Fibroblast of lung (primary cell): Measurements from ENCODE around the gene RAC3. TPM values are rescaled to one million over a fixed set of nuclear protein-coding genes. Genes with fewer than 3 reads are reported as not detected.

ENCODE experiments used
- DNase-seq, 2 donors: peaks; one replicate each; pipeline versions ENCODE4 v3.0.0 to v3.0.0-alpha.2; 2010; ENCODE audit warnings: low read depth in 2 of 2
- H2AFZ ChIP-seq: 2 replicates; pipeline ENCODE4 v1.5.1; 2012; ENCODE audit warnings: low read length, control low read depth, inconsistent platforms
- H3K27ac ChIP-seq: 2 replicates; pipeline ENCODE4 v1.5.1; 2011; ENCODE audit warnings: low read length, control low read depth; ENCODE audit not compliant: insufficient read depth
- H3K27me3 ChIP-seq: 2 replicates; pipeline ENCODE4 v1.5.1; 2011; ENCODE audit warnings: mild to moderate bottlenecking, low read length; ENCODE audit not compliant: control insufficient read depth, insufficient read depth
- H3K36me3 ChIP-seq: 2 replicates; pipeline ENCODE4 v1.5.1; 2011; ENCODE audit warnings: low read length; ENCODE audit not compliant: control insufficient read depth, insufficient read depth
- H3K4me1 ChIP-seq: 2 replicates; pipeline ENCODE4 v1.5.1; 2011; ENCODE audit warnings: low read length; ENCODE audit not compliant: control insufficient read depth, insufficient read depth; ENCODE audit errors: extremely low read depth
- H3K4me2 ChIP-seq: 2 replicates; pipeline ENCODE4 v1.5.1; 2011; ENCODE audit warnings: low read length, control low read depth; ENCODE audit not compliant: insufficient read depth; ENCODE audit errors: extremely low read depth
- H3K4me3 ChIP-seq, 4 experiments: fragments of 200-600 bp in 1 of 4; sonication (generic) in 1 of 4; replicated peaks in 1 of 4; 2 replicates each; pipeline ENCODE4 v1.5.1; 2011 to 2016; ENCODE audit warnings: low read length in 4 of 4, low read depth in 3 of 4, mild to moderate bottlenecking in 3 of 4, control low read depth in 2 of 4, inconsistent platforms in 1 of 4, mixed read lengths in 1 of 4; ENCODE audit not compliant: insufficient read depth in 1 of 4; ENCODE audit errors: control extremely low read depth in 1 of 4
- H3K79me2 ChIP-seq: 2 replicates; pipeline ENCODE4 v1.5.1; 2012; ENCODE audit warnings: mild to moderate bottlenecking, low read length, inconsistent platforms; ENCODE audit not compliant: control insufficient read depth, insufficient read depth
- H3K9ac ChIP-seq: 2 replicates; pipeline ENCODE4 v1.5.1; 2011; ENCODE audit warnings: mild to moderate bottlenecking, low read length, control low read depth; ENCODE audit not compliant: insufficient read depth
- H3K9me3 ChIP-seq: 2 replicates; pipeline ENCODE4 v1.5.1; 2012; ENCODE audit warnings: low read depth, low read length; ENCODE audit not compliant: control insufficient read depth, insufficient read depth
- H4K20me1 ChIP-seq: 2 replicates; pipeline ENCODE4 v1.5.1; 2011; ENCODE audit warnings: low read length; ENCODE audit not compliant: control insufficient read depth, insufficient read depth; ENCODE audit errors: extremely low read depth
- CTCF ChIP-seq, 2 donors: IDR thresholded peaks in 1 of 2; conservative IDR thresholded peaks in 1 of 2; 1 replicate in 1 of 2; 2 replicates in 1 of 2; pipeline ENCODE4 v1.5.1; 2011 to 2012; ENCODE audit warnings: low read length in 2 of 2, control low read depth in 1 of 2, inconsistent platforms in 1 of 2, low read depth in 1 of 2, mild to moderate bottlenecking in 1 of 2
- EZH2 ChIP-seq: IDR thresholded peaks from 2 replicates; pipeline ENCODE4 v1.5.1; 2012; ENCODE audit warnings: low read length, control low read depth, mild to moderate bottlenecking; ENCODE audit errors: missing control alignments
- polyA plus RNA-seq, 2 donors: library from polyadenylated mRNA; depleted of rRNA in 1 of 2; stranded (reverse) in 1 of 2; unstranded in 1 of 2; fragments of >200 nt; gene quantifications; 2 replicates each; pipeline ENCODE4 v1.2.1, GENCODE V29; 2011 to 2012; ENCODE audit warnings: missing spikeins in 1 of 2
- total RNA-seq: library from RNA; depleted of rRNA; stranded (reverse); fragments of >200 nt; gene quantifications from 2 replicates; pipeline ENCODE4 v1.2.1, GENCODE V29; 2014

The RAC3 gene
- total and polyA plus RNA-seq, 2 donors (not counting 1 experiment from before 2014, with no cell fraction given), result 4.3 to 6.6 TPM

- no peak overlapping the region for H3K27ac ChIP-seq
- no peak for DNase-seq
- H3K36me3 ChIP-seq, result peaks cover 2% of the 10 kb centered on the region
- no peak overlapping the region for H3K9ac ChIP-seq
- H3K4me3 ChIP-seq, result no peak overlapping the region
- H3K4me1 ChIP-seq, result peaks cover 15% of the 10 kb centered on the region
- H3K9me3 ChIP-seq, result no peaks in the 10 kb centered on the region
- H3K4me2 ChIP-seq, result no peak overlapping the region
- H2AFZ ChIP-seq, result no peak overlapping the region
- H3K79me2 ChIP-seq, result no peaks in the 10 kb centered on the region
- H4K20me1 ChIP-seq, result no peaks in the 10 kb centered on the region
- H3K27me3 ChIP-seq, result no peaks in the 10 kb centered on the region
- TF ChIP-seq CTCF (conservative IDR thresholded peaks at IDR 0.05 in 1 of 2, IDR thresholded peaks at IDR 0.05 in 1 of 2; ENCODE audit: low read depth in 1 of 2, low read length in 2 of 2), result no peak
- no peak for TF ChIP-seq EZH2
These were observed 32.6 kb upstream of the RAC3 start for GRCh38 chr17:81998691-81999438.

- no peak overlapping the region for H2AFZ ChIP-seq
- no peaks in the 10 kb centered on the region for H3K9me3 ChIP-seq
- no peak overlapping the region for H3K9ac ChIP-seq
- DNase-seq, result no peak
- H3K4me2 ChIP-seq, result no peak overlapping the region
- peaks cover 21% of the 10 kb centered on the region for H3K4me1 ChIP-seq
- no peaks in the 10 kb centered on the region for H3K79me2 ChIP-seq
- H3K4me3 ChIP-seq, result no peak overlapping the region
- TF ChIP-seq CTCF (conservative IDR thresholded peaks at IDR 0.05 in 1 of 2, IDR thresholded peaks at IDR 0.05 in 1 of 2; ENCODE audit: low read depth in 1 of 2, low read length in 2 of 2) (no peak), EZH2 (no peak)
- H4K20me1 ChIP-seq, result no peaks in the 10 kb centered on the region
- no peak overlapping the region for H3K27ac ChIP-seq
- peaks cover 2% of the 10 kb centered on the region for H3K36me3 ChIP-seq
- no peaks in the 10 kb centered on the region for H3K27me3 ChIP-seq
These were observed 31.9 kb upstream of the RAC3 start for GRCh38 chr17:81999587-81999975.

- Histone ChIP-seq H3K4me2 (no peak overlapping the region), H2AFZ (no peak overlapping the region), H3K27ac (no peak overlapping the region), H3K36me3 (peaks cover 2% of the 10 kb centered on the region), H3K4me3 (no peak overlapping the region), H3K4me1 (peaks cover 18% of the 10 kb centered on the region), H3K27me3 (no peaks in the 10 kb centered on the region), H4K20me1 (no peaks in the 10 kb centered on the region), H3K9ac (no peak overlapping the region), H3K9me3 (no peaks in the 10 kb centered on the region), H3K79me2 (no peaks in the 10 kb centered on the region)
- TF ChIP-seq EZH2, result no peak
- TF ChIP-seq CTCF (conservative IDR thresholded peaks at IDR 0.05 in 1 of 2, IDR thresholded peaks at IDR 0.05 in 1 of 2; ENCODE audit: low read depth in 1 of 2, low read length in 2 of 2), result no peak
- DNase-seq, result no peak
These were observed 31.3 kb upstream of the RAC3 start for GRCh38 chr17:81999976-82000802.
